GM12878 (cell line): ENCODE results near the gene PAK6.

ENCODE experiments used
- CREB1 ChIP-seq: IDR thresholded peaks from 2 replicates; pipeline ENCODE4 v1.6.1; 2012; ENCODE audit warnings: low read depth, mild to moderate bottlenecking, inconsistent platforms
- EP300 ChIP-seq, 2 experiments: fragments of 150-350 bp in 1 of 2; IDR thresholded peaks; 2 replicates each; pipeline ENCODE4 v1.6.1; 2011 to 2012; ENCODE audit warnings: low read depth in 2 of 2, low read length in 2 of 2, borderline replicate concordance in 1 of 2, improper control_type of control experiment in 1 of 2, inconsistent platforms in 1 of 2; ENCODE audit not compliant: control insufficient read depth in 1 of 2
- FOXK2 ChIP-seq: fragments of 450-650 bp; IDR thresholded peaks from 2 replicates; pipeline ENCODE4 v1.6.1; 2017; ENCODE audit warnings: mild to moderate bottlenecking, moderate library complexity
- JUND ChIP-seq: IDR thresholded peaks from 2 replicates; pipeline ENCODE4 v1.6.1; 2012; ENCODE audit warnings: low read depth, mild to moderate bottlenecking, low read length, improper control_type of control experiment, moderate library complexity
- MEF2A ChIP-seq: IDR thresholded peaks from 2 replicates; pipeline ENCODE4 v1.6.1; 2011; ENCODE audit warnings: low read depth, mild to moderate bottlenecking, low read length, moderate library complexity; ENCODE audit not compliant: insufficient read depth
- POLR2A ChIP-seq: IDR thresholded peaks from 2 replicates; pipeline ENCODE4 v1.6.1; 2011; ENCODE audit warnings: low read depth, mild to moderate bottlenecking, low read length
- SMC3 ChIP-seq: IDR thresholded peaks from 2 replicates; pipeline ENCODE4 v1.6.1; 2011; ENCODE audit warnings: low read length, improper control_type of control experiment, borderline replicate concordance
- SRF ChIP-seq, 2 experiments: IDR thresholded peaks; 2 replicates each; pipeline ENCODE4 v1.6.1; 2011; ENCODE audit warnings: low read depth in 2 of 2, low read length in 2 of 2, mild to moderate bottlenecking in 1 of 2, moderate library complexity in 1 of 2
- TBL1XR1 ChIP-seq: IDR thresholded peaks from 2 replicates; pipeline ENCODE4 v1.6.1; 2012; ENCODE audit warnings: low read depth, low read length, improper control_type of control experiment
- ZZZ3 ChIP-seq: IDR thresholded peaks from 2 replicates; pipeline ENCODE4 v1.6.1; 2011; ENCODE audit warnings: low read depth; ENCODE audit not compliant: control insufficient read depth, insufficient read length
- TF ChIP-seq, protein P1 (sequence below), 3 experiments: IDR thresholded peaks in 2 of 3; conservative IDR thresholded peaks in 1 of 3; 2 replicates each; pipeline ENCODE4 v1.5.1; 2011; ENCODE audit warnings: low read depth in 3 of 3, low read length in 3 of 3, mild to moderate bottlenecking in 3 of 3, control low read depth in 2 of 3, moderate library complexity in 2 of 3, inconsistent platforms in 1 of 3, mixed read lengths in 1 of 3; ENCODE audit not compliant: control insufficient read depth in 2 of 3, insufficient read depth in 1 of 3; ENCODE audit errors: extremely low read depth in 1 of 3
- TF ChIP-seq, protein P2 (sequence below): IDR thresholded peaks from 2 replicates; pipeline ENCODE4 v1.6.1; 2011; ENCODE audit warnings: borderline replicate concordance, low read depth, mild to moderate bottlenecking, moderate library complexity, mixed read lengths, low read length; ENCODE audit not compliant: insufficient read depth; ENCODE audit errors: extremely low read length
- TF ChIP-seq, protein P3 (sequence below): fragments of 450-650 bp; IDR thresholded peaks from 2 replicates; pipeline ENCODE4 v1.6.1; 2017; ENCODE audit warnings: antibody characterized with exemption, mild to moderate bottlenecking, moderate library complexity
- TF ChIP-seq, protein P4 (sequence below): IDR thresholded peaks from 2 replicates; pipeline ENCODE4 v1.6.1; 2011; ENCODE audit warnings: low read depth, low read length, improper control_type of control experiment, borderline replicate concordance

DNA sequence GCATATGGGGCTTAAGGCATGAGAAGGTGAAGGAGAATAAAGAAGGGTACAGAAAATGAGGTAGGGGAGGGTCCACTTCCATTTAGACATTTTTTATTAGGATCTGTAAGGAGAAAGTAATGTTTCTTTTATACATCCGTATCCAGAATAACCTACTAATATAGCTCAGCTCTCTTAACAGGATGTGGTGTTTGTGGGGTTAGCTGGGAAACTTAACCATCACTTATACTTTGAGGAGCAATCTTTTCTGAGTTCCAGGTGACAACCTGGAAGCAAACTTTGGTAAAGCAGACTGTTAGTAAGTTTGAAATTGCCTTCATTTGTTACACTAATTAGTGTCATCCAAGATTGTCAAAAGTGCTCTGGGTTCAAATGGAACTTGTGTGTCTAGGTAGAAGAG, 41.4 kb upstream of the PAK6 start:
- TF ChIP-seq JUND (no peak), MEF2A (no peak), FOXK2 (no peak), ZZZ3 (no peak), POLR2A (no peak), SRF (IDR thresholded peaks at IDR 0.05; ENCODE audit: low read depth in 2 of 2, low read length in 2 of 2) (no peak), SMC3 (no peak), EP300 (IDR thresholded peaks at IDR 0.05; ENCODE audit: borderline replicate concordance in 1 of 2, control insufficient read depth in 1 of 2, low read depth in 2 of 2, low read length in 2 of 2) (no peak), CREB1 (no peak), TBL1XR1 (no peak)
- TF ChIP-seq, protein P1, sequence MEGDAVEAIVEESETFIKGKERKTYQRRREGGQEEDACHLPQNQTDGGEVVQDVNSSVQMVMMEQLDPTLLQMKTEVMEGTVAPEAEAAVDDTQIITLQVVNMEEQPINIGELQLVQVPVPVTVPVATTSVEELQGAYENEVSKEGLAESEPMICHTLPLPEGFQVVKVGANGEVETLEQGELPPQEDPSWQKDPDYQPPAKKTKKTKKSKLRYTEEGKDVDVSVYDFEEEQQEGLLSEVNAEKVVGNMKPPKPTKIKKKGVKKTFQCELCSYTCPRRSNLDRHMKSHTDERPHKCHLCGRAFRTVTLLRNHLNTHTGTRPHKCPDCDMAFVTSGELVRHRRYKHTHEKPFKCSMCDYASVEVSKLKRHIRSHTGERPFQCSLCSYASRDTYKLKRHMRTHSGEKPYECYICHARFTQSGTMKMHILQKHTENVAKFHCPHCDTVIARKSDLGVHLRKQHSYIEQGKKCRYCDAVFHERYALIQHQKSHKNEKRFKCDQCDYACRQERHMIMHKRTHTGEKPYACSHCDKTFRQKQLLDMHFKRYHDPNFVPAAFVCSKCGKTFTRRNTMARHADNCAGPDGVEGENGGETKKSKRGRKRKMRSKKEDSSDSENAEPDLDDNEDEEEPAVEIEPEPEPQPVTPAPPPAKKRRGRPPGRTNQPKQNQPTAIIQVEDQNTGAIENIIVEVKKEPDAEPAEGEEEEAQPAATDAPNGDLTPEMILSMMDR (IDR thresholded peaks at IDR 0.05 in 2 of 3, conservative IDR thresholded peaks at IDR 0.05 in 1 of 3; ENCODE audit: control insufficient read depth in 2 of 3, extremely low read depth in 1 of 3, insufficient read depth in 1 of 3, low read depth in 3 of 3, low read length in 3 of 3): no peak
- TF ChIP-seq, protein P2, sequence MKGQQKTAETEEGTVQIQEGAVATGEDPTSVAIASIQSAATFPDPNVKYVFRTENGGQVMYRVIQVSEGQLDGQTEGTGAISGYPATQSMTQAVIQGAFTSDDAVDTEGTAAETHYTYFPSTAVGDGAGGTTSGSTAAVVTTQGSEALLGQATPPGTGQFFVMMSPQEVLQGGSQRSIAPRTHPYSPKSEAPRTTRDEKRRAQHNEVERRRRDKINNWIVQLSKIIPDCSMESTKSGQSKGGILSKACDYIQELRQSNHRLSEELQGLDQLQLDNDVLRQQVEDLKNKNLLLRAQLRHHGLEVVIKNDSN: no peak
- TF ChIP-seq, protein P3, sequence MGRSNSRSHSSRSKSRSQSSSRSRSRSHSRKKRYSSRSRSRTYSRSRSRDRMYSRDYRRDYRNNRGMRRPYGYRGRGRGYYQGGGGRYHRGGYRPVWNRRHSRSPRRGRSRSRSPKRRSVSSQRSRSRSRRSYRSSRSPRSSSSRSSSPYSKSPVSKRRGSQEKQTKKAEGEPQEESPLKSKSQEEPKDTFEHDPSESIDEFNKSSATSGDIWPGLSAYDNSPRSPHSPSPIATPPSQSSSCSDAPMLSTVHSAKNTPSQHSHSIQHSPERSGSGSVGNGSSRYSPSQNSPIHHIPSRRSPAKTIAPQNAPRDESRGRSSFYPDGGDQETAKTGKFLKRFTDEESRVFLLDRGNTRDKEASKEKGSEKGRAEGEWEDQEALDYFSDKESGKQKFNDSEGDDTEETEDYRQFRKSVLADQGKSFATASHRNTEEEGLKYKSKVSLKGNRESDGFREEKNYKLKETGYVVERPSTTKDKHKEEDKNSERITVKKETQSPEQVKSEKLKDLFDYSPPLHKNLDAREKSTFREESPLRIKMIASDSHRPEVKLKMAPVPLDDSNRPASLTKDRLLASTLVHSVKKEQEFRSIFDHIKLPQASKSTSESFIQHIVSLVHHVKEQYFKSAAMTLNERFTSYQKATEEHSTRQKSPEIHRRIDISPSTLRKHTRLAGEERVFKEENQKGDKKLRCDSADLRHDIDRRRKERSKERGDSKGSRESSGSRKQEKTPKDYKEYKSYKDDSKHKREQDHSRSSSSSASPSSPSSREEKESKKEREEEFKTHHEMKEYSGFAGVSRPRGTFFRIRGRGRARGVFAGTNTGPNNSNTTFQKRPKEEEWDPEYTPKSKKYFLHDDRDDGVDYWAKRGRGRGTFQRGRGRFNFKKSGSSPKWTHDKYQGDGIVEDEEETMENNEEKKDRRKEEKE: no peak
- TF ChIP-seq, protein P4, sequence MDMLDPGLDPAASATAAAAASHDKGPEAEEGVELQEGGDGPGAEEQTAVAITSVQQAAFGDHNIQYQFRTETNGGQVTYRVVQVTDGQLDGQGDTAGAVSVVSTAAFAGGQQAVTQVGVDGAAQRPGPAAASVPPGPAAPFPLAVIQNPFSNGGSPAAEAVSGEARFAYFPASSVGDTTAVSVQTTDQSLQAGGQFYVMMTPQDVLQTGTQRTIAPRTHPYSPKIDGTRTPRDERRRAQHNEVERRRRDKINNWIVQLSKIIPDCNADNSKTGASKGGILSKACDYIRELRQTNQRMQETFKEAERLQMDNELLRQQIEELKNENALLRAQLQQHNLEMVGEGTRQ: no peak
